Ovary (tissue), 9 donors: Measurements from ENCODE around the gene C8G. TPM values are rescaled to one million over a fixed set of nuclear protein-coding genes. Genes with fewer than 3 reads are reported as not detected.

ENCODE experiments used
- DNase-seq, 5 donors: peaks; one replicate each; pipeline ENCODE4 v3.0.0-alpha.2; 2019 to 2020
- H3K27ac ChIP-seq, 2 donors: fragments of 200-600 bp; one replicate each; pipeline versions ENCODE4 v1.5.1 to v1.8.0; 2019 to 2022
- H3K27me3 ChIP-seq: fragments of 200-600 bp; one replicate; pipeline ENCODE4 v1.8.0; 2022
- H3K36me3 ChIP-seq: fragments of 200-600 bp; sonication (generic); one replicate; pipeline ENCODE4 v1.5.1; 2019
- H3K4me1 ChIP-seq: one replicate; pipeline ENCODE4 v1.8.1; 2013; ENCODE audit warnings: mild to moderate bottlenecking, moderate library complexity; ENCODE audit not compliant: insufficient read depth
- H3K4me3 ChIP-seq: fragments of 200-600 bp; sonication (generic); one replicate; pipeline ENCODE4 v1.5.1; 2017
- H3K9me3 ChIP-seq, 2 donors: fragments of 200-600 bp in 1 of 2; sonication (generic) in 1 of 2; one replicate each; pipeline versions ENCODE4 v1.5.1 to v1.8.1; 2013 to 2019; ENCODE audit warnings: mild to moderate bottlenecking in 1 of 2, moderate library complexity in 1 of 2
- CTCF ChIP-seq, 3 donors: fragments of 450-650 bp in 2 of 3; fragments of 200-600 bp in 1 of 3; IDR thresholded peaks; one replicate each; pipeline versions ENCODE4 v1.5.1 to v1.8.0; 2016 to 2022; ENCODE audit warnings: antibody characterized with exemption in 3 of 3, mild to moderate bottlenecking in 1 of 3
- EP300 ChIP-seq: sonication (generic); formaldehyde crosslinking; IDR thresholded peaks from one replicate; pipeline ENCODE4 v1.6.1; 2017; ENCODE audit warnings: antibody characterized with exemption
- POLR2A ChIP-seq: fragments of 450-650 bp; IDR thresholded peaks from one replicate; pipeline ENCODE4 v1.6.1; 2017; ENCODE audit warnings: antibody characterized with exemption, mild to moderate bottlenecking, moderate library complexity
- WGBS, 3 donors: extraction: QIAGEN DNeasy Blood & Tissue Kit in 1 of 3; methylation state at CpG; one replicate each; pipeline versions ENCODE4 v1.1.5 to v1.1.7; 2013 to 2017; 5-methylcytosine and 5-hydroxymethylcytosine counted together
- intact Hi-C, 4 donors: fragments of 100-400 bp; cut with DNase I; formaldehyde crosslinking; loops; one replicate each; pipeline versions ENCODE4 v1.11.0 to v1.15.1; 2022 to 2023
- polyA plus RNA-seq, 2 donors: library from polyadenylated mRNA; stranded (reverse); fragments of 200-250 nt in 1 of 2; fragments of 350-450 nt in 1 of 2; fragmentation: Illumina TruSeq in 1 of 2; extraction: RNeasy Lipid Tissue Mini Kit (QIAGEN cat#74804) in 1 of 2; gene quantifications; one replicate each; pipeline ENCODE4 v1.2.3, GENCODE V29; 2013 to 2014
- total RNA-seq, 7 donors: library from RNA; depleted of rRNA in 2 of 7; stranded (reverse); fragments of >200 nt in 2 of 7; fragmentation: NEBNext Ultra II Directional in 3 of 7; extraction: Animal tissue kit (Norgen Biotek cat#: 25700) in 3 of 7; gene quantifications; one replicate each; pipeline versions ENCODE4 v1.1.0 to v1.2.4, GENCODE V29; 2016 to 2023
- donor health status: DM: no; HTN: no; CAD: no; lungs with moderate emphysema.
- donor health status: DM: no; HTN: no; CAD: no.
- donor health status: Bipolar disorder and iron deficiency.
- donor health status: DM: yes; HTN: yes; CAD: no.
- donor health status: DM: no; HTN: no; CAD: no.
- donor health status: DM: yes; HTN: yes; CAD: no.

The C8G gene
- total and polyA plus RNA-seq, 9 donors = 0.38 to 1.00 TPM; not detected in 7

- TF ChIP-seq CTCF (IDR thresholded peaks at IDR 0.05) = no peak
- TF ChIP-seq POLR2A = no peak
- TF ChIP-seq EP300 = no peak
- DNase-seq = no peak
- WGBS, 3 donors = 54 to 69% (median 66%) methylated on average over 15 of the region's 15 CpGs
- Histone ChIP-seq H3K9me3 (no peaks in the 10 kb centered on the region), H3K27ac (no peak overlapping the region), H3K4me1 (peaks cover 6% of the 10 kb centered on the region), H3K4me3 (no peak overlapping the region), H3K36me3 (no peaks in the 10 kb centered on the region), H3K27me3 (no peaks in the 10 kb centered on the region)
- intact Hi-C loops = no loop called here
Observed at GRCh38 chr9:136974817-136975535, 29.9 kb downstream of the C8G start.

GRCh38 chr9:136975644-136976043, 30.6 kb downstream of the C8G start:
- DNase-seq = no peak
- 63 to 76% (median 76%) methylated on average over 8 to 14 of the region's 14 CpGs for WGBS, 3 donors
- Histone ChIP-seq H3K27ac (no peak overlapping the region), H3K9me3 (no peaks in the 10 kb centered on the region), H3K27me3 (no peaks in the 10 kb centered on the region), H3K4me1 (peaks cover 6% of the 10 kb centered on the region), H3K4me3 (no peak overlapping the region), H3K36me3 (no peaks in the 10 kb centered on the region)
- no peak for TF ChIP-seq EP300
- no peak for TF ChIP-seq POLR2A
- TF ChIP-seq CTCF (IDR thresholded peaks at IDR 0.05) = no peak
- intact Hi-C loops = no loop called here

GRCh38 chr9:136977223-136977622, 32.2 kb downstream of the C8G start, which contains the start of gene PTGDS:
PTGDS (plus strand) TSS chr9:136977504; CDS start chr9:136977579, 75 bp downstream.
- H3K9me3 ChIP-seq = no peaks in the 10 kb centered on the region
- intact Hi-C loops = no loop called here
- WGBS, 3 donors = 44 to 62% (median 52%) methylated on average over 8 to 10 of the region's 10 CpGs
- no peaks in the 10 kb centered on the region for H3K36me3 ChIP-seq
- peaks cover 6% of the 10 kb centered on the region for H3K4me1 ChIP-seq
- H3K27me3 ChIP-seq = no peaks in the 10 kb centered on the region
- TF ChIP-seq EP300 = no peak
- TF ChIP-seq POLR2A = no peak
- no peak for TF ChIP-seq CTCF (IDR thresholded peaks at IDR 0.05)
- no peak within 1 kb of the TSS for H3K27ac ChIP-seq
- peak in 3 of 5 donors; percentile 40 to 75 (median 53) for DNase-seq
- peak within 1 kb of the TSS; percentile 34 for H3K4me3 ChIP-seq

- no peaks in the 10 kb centered on the region for H3K9me3 ChIP-seq
- H3K27me3 ChIP-seq = no peaks in the 10 kb centered on the region
- no peak overlapping the region for H3K27ac ChIP-seq
- H3K4me3 ChIP-seq = peak overlapping the region; percentile 34
- TF ChIP-seq CTCF (IDR thresholded peaks at IDR 0.05) = no peak
- no peak for TF ChIP-seq EP300
- TF ChIP-seq POLR2A = no peak
- no peaks in the 10 kb centered on the region for H3K36me3 ChIP-seq
- H3K4me1 ChIP-seq = peaks cover 6% of the 10 kb centered on the region
- intact Hi-C loops = no loop called here
- 6 to 9% (median 9%) methylated on average over 21 to 33 of the region's 33 CpGs for WGBS, 3 donors
- DNase-seq = no peak
Observed at GRCh38 chr9:136977649-136978072, 32.6 kb downstream of the C8G start.
